Activated CD8-positive, alpha-beta memory T cell treated with anti-CD3 and anti-CD28 coated beads for 36 hours (primary cell): ENCODE data around the gene MTA1. TPM values are rescaled to one million over a fixed set of nuclear protein-coding genes. Genes with fewer than 3 reads are reported as not detected.

Experiments
- CTCF ChIA-PET: fragments of 350-600 bp; sonication (Branson Sonifier 250); formaldehyde crosslinking; loops from one replicate; lab custom pipeline; 2021; ENCODE audit warnings: antibody characterized with exemption; lab: Charles Lee
- POLR2A ChIA-PET: fragments of 350-600 bp; sonication (Branson Sonifier 250); formaldehyde crosslinking; loops from one replicate; lab custom pipeline; 2021; ENCODE audit warnings: antibody characterized with exemption; lab: Charles Lee
- total RNA-seq, 2 experiments: library from RNA; stranded (reverse); gene quantifications; one replicate each; pipeline ENCODE4 v1.2.3, GENCODE V29; 2021

Gene MTA1
- total RNA-seq, 2 experiments from 2014 or later = 147 to 156 TPM

GRCh38 chr14:105416671-105417070 is 3.0 kb upstream of the MTA1 start:
- CTCF ChIA-PET = interaction anchor here (1.6 to 2.9 kb wide), 2 partner anchors 46 to 73 kb away, joined by 4 to 12 read pairs; no protein-coding TSS in a partner anchor
- POLR2A ChIA-PET = interaction anchor here (0.7 kb wide), 1 partner anchor 32 kb away, joined by 4 read pairs; no protein-coding TSS in a partner anchor

- ChIA-PET POLR2A (no interaction called here), CTCF (interaction anchor here (1.3 to 2.9 kb wide), 4 partner anchors 28 to 72 kb away, joined by 3 to 12 read pairs (median 6); no protein-coding TSS in a partner anchor)
These were observed 1.9 kb upstream of the MTA1 start for GRCh38 chr14:105417690-105418121.

GRCh38 chr14:105418269-105419194 is 1.1 kb upstream of the MTA1 start:
- ChIA-PET POLR2A (no interaction called here), CTCF (interaction anchor here (1.3 to 1.4 kb wide), 3 partner anchors 29 to 71 kb away, joined by 3 to 8 read pairs (median 3); no protein-coding TSS in a partner anchor)

- ChIA-PET CTCF (interaction anchor here (0.9 to 1.9 kb wide), 3 partner anchors 8 to 69 kb away, joined by 3 to 4 read pairs (median 4); no protein-coding TSS in a partner anchor), POLR2A (interaction anchor here (1.2 kb wide), 1 partner anchor 61 kb away, joined by 4 read pairs; no protein-coding TSS in a partner anchor)
These were observed 710 bp downstream of the MTA1 start for GRCh38 chr14:105420101-105420973.

GRCh38 chr14:105420974-105421674 is 1.5 kb downstream of the MTA1 start:
- ChIA-PET CTCF (interaction anchor here (0.9 to 1.9 kb wide), 3 partner anchors 9 to 69 kb away, joined by 3 to 4 read pairs (median 4); no protein-coding TSS in a partner anchor), POLR2A (interaction anchor here (1.2 kb wide), 1 partner anchor 60 kb away, joined by 4 read pairs; no protein-coding TSS in a partner anchor)

GRCh38 chr14:105421723-105422615 is 2.3 kb downstream of the MTA1 start:
- CTCF ChIA-PET = interaction anchor here (0.9 to 1.9 kb wide), 3 partner anchors 10 to 51 kb away, joined by 3 to 4 read pairs (median 3); no protein-coding TSS in a partner anchor
- POLR2A ChIA-PET = interaction anchor here (0.7 to 1.2 kb wide), 2 partner anchors 59 to 79 kb away, joined by 4 to 5 read pairs; no protein-coding TSS in a partner anchor

- POLR2A ChIA-PET = interaction anchor here (0.7 to 1.0 kb wide), 3 partner anchors 12 to 78 kb away, joined by 3 to 5 read pairs (median 3); no protein-coding TSS in a partner anchor
- CTCF ChIA-PET = interaction anchor here (0.7 to 1.1 kb wide), 3 partner anchors 30 to 135 kb away, joined by 3 read pairs; no protein-coding TSS in a partner anchor
These were observed 3.3 kb downstream of the MTA1 start for GRCh38 chr14:105422695-105423487.

- CTCF ChIA-PET = interaction anchor here (0.7 to 1.1 kb wide), 3 partner anchors 29 to 134 kb away, joined by 3 read pairs; no protein-coding TSS in a partner anchor
- POLR2A ChIA-PET = interaction anchor here (0.7 to 1.0 kb wide), 2 partner anchors 11 to 24 kb away, joined by 3 read pairs; no protein-coding TSS in a partner anchor
These were observed 4.0 kb downstream of the MTA1 start for GRCh38 chr14:105423488-105424195.

GRCh38 chr14:105424861-105425260 is 5.2 kb downstream of the MTA1 start:
- CTCF ChIA-PET = no interaction called here
- POLR2A ChIA-PET = no interaction called here

- POLR2A ChIA-PET = no interaction called here
- CTCF ChIA-PET = no interaction called here
These were observed 6.2 kb downstream of the MTA1 start for GRCh38 chr14:105425823-105426247.

GRCh38 chr14:105426416-105427130 is 6.9 kb downstream of the MTA1 start:
- POLR2A ChIA-PET = no interaction called here
- CTCF ChIA-PET = no interaction called here

GRCh38 chr14:105427412-105427811 is 7.8 kb downstream of the MTA1 start:
- ChIA-PET POLR2A (no interaction called here), CTCF (no interaction called here)

GRCh38 chr14:105427936-105428485 is 8.4 kb downstream of the MTA1 start:
- POLR2A ChIA-PET = interaction anchor here (0.7 kb wide), 1 partner anchor 15 kb away, joined by 7 read pairs; no protein-coding TSS in a partner anchor
- CTCF ChIA-PET = interaction anchor here (0.6 kb wide), 1 partner anchor 58 kb away, joined by 4 read pairs; no protein-coding TSS in a partner anchor

GRCh38 chr14:105430042-105430441 is 10.4 kb downstream of the MTA1 start:
- CTCF ChIA-PET = no interaction called here

GRCh38 chr14:105430565-105430964 is 10.9 kb downstream of the MTA1 start:
- ChIA-PET POLR2A (no interaction called here), CTCF (no interaction called here)

More at GRCh38 chr14:105430042-105430441, 10.4 kb downstream of the MTA1 start:
- POLR2A ChIA-PET = no interaction called here
